WTC11 (cell line): Measurements from ENCODE around the gene RLN2. TPM values are rescaled to one million over a fixed set of nuclear protein-coding genes. Genes with fewer than 3 reads are reported as not detected.
A peak's percentile ranks its signal among the peaks of the same experiment; 100 is the strongest.
"Not testable (repeated sequence)": the region's sequence is repeated elsewhere in the genome, so short reads cannot be mapped to it uniquely, and the experiment has no call there.

Experiments
- ATAC-seq: fragments of 200-7000 bp; cut with Tn5 transposase; 2 replicates; pipeline ENCODE4 v1.10.0; 2021; ENCODE audit warnings: mild to moderate bottlenecking, moderate library complexity
- Bru-seq: library from RNA; stranded (reverse); fragments of 400-500 nt; gene quantifications from one replicate; lab custom pipeline; 2021; lab: Mats Ljungman, UMichigan
- CTCF ChIA-PET: fragments of 300-600 bp; sonication (Branson Sonifier 250); formaldehyde crosslinking; loops from one replicate; lab custom pipeline; 2021; ENCODE audit warnings: antibody characterized with exemption; lab: Charles Lee
- POLR2A ChIA-PET: fragments of 350-600 bp; sonication (Branson Sonifier 250); formaldehyde crosslinking; loops from one replicate; lab custom pipeline; 2021; ENCODE audit warnings: antibody characterized with exemption; lab: Charles Lee
- DNase-seq: peaks from one replicate; pipeline ENCODE4 v3.0.0; 2021; ENCODE audit warnings: low spot score
- H3K27ac Mint-ChIP-seq: 2 replicates; pipeline ENCODE4 v1.8.0; 2021; ENCODE audit warnings: mixed read lengths
- H3K27me3 Mint-ChIP-seq: 2 replicates; pipeline ENCODE4 v1.8.0; 2021; ENCODE audit warnings: low read depth, mild to moderate bottlenecking, moderate library complexity, mixed read lengths
- H3K36me3 Mint-ChIP-seq: 2 replicates; pipeline ENCODE4 v1.8.0; 2021; ENCODE audit warnings: mixed read lengths
- H3K4me1 Mint-ChIP-seq: 2 replicates; pipeline ENCODE4 v1.8.0; 2022; ENCODE audit warnings: mixed read lengths
- H3K4me3 Mint-ChIP-seq: 2 replicates; pipeline ENCODE4 v1.8.0; 2021; ENCODE audit warnings: mild to moderate bottlenecking, moderate library complexity, mixed read lengths
- H3K9me3 Mint-ChIP-seq: 2 replicates; pipeline ENCODE4 v1.8.0; 2021; ENCODE audit warnings: mixed read lengths
- ZNF219 ChIP-seq: sonication (generic); formaldehyde crosslinking; IDR thresholded peaks from 2 replicates; pipeline ENCODE4 v1.8.0; 2023; ENCODE audit warnings: missing genetic modification reagents, mild to moderate bottlenecking, borderline replicate concordance
- ZNF416 ChIP-seq: fragments of 250-450 bp; sonication (Bioruptor Pico); IDR thresholded peaks from 2 replicates; pipeline ENCODE4 v1.9.0; 2021; ENCODE audit warnings: mild to moderate bottlenecking, inconsistent platforms
- long read RNA-seq, 3 experiments: library from RNA in 1 of 3; library from capped mRNA in 1 of 3; library from polyadenylated mRNA in 1 of 3; unstranded in 2 of 3; stranded (forward) in 1 of 3; transcript quantifications; one replicate each; pipeline ENCODE4 v2.0.0, GENCODE V29; 2021
- total RNA-seq: library from RNA; stranded (reverse); gene quantifications from 3 replicates; pipeline ENCODE4 v1.2.3, GENCODE V29; 2021
- TF ChIP-seq, protein P1 (sequence below): sonication (generic); formaldehyde crosslinking; IDR thresholded peaks from 2 replicates; pipeline ENCODE4 v1.8.0; 2022; ENCODE audit warnings: mild to moderate bottlenecking, missing genetic modification reagents
- TF ChIP-seq, protein P2 (sequence below): fragments of 250-450 bp; sonication (Bioruptor Pico); IDR thresholded peaks from 2 replicates; pipeline ENCODE4 v1.9.0; 2021; ENCODE audit warnings: mild to moderate bottlenecking, borderline replicate concordance
- TF ChIP-seq, protein P3 (sequence below): sonication (generic); formaldehyde crosslinking; IDR thresholded peaks from 2 replicates; pipeline ENCODE4 v1.8.0; 2023; ENCODE audit warnings: mild to moderate bottlenecking, missing genetic modification reagents

Gene RLN2, protein sequence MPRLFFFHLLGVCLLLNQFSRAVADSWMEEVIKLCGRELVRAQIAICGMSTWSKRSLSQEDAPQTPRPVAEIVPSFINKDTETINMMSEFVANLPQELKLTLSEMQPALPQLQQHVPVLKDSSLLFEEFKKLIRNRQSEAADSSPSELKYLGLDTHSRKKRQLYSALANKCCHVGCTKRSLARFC
- total RNA-seq (4.0 to 4.7 TPM (median 4.3 TPM) in 3 replicates), Bru-seq, nascent RNA (percentile 63 among the genes with signal in this experiment)
- long read RNA-seq, experiment 1, partial matches to known transcripts, result 10 of 13 reads
- long read RNA-seq, experiment 1, other reads (novel, unspliced or antisense), result 3 of 13 reads
- long read RNA-seq, experiment 2, partial matches to known transcripts, result 3 of 4 reads
- long read RNA-seq, experiment 2, other reads (novel, unspliced or antisense), result 0 of 4 reads
- long read RNA-seq, experiment 3, partial matches to known transcripts, result 1 of 1 reads
- long read RNA-seq, experiment 3, other reads (novel, unspliced or antisense), result 0 of 1 reads

DNA sequence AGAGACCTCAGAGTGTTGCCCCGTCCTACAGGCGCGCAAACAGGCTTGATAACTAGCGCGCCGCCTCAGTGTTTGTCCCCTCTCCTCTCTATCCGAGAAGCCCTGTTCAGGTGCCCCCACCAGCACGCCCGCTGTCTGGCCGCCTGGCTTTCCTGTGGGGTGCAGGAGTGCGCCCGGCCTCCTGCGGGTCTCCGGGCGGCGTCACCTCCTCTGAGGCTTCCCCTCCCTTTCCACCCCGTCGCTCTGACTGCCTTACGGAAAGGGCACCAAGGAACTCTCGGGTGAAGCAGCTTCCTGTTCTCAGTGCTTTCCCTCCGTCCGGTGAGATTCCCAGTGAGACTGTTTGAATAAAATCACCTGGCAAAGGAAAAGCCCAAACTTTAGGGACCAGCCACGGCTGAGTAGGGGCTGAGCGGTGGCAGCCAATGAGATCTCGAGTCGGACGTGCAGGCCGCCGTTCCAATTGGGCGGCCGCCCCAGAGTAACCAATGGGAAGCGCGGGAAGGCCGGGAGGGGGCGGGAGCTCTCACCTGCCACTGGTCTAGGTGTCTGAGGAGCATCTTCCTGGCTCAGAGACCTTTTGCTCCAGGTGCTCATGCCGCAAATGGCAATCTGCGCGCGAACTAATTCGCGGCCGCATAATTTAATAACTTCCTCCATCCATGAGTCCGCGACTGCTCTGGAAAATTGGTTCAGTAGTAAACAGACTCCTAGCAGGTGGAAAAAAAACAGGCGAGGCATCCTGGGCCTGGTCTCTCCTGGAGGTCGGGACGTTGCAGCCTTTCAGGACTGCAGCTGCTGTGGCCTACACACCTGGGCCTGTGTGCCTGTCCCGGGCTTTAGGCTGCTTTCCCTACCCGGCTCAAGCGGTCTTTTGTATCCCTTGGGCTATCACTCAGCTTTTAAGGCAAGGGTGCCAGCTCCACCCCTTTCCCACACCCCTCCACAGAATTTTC is at the start of gene RLN2:
Gene RLN2 (minus strand): TSS at position 877 of the 956 bp plus-strand sequence. CDS start 136 bp downstream, at position 741.
- H3K4me1 Mint-ChIP-seq, H3K36me3 Mint-ChIP-seq, POLR2A ChIA-PET, H3K27me3 Mint-ChIP-seq, H3K27ac Mint-ChIP-seq, H3K9me3 Mint-ChIP-seq, DNase-seq: not testable (repeated sequence)
- H3K4me3 Mint-ChIP-seq, result peak within 1 kb of the TSS; percentile 57
- CTCF ChIA-PET, result interaction anchor here (1.0 to 1.1 kb wide), 2 partner anchors 17 to 38 kb away, joined by 3 to 4 read pairs; no protein-coding TSS in a partner anchor
- peak; percentile 98 for ATAC-seq

DNA sequence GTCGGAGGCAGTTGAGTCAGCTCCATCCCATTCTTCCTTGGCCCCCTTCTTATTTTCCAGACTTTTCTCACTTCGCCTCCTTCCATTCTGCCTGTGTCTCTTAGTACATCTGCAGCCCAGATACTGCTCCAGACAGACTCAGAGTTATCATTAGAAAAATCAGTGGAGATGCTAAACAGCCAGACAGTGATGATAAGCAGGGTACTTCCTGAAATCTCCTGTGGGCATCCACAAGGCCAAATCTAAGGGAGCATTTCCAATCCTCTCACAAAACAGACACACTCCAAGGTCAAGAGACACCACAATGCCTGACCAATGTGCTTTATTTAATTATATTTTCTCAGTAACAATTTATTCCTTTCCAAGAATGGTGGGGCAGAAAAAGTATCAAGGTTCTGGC is 49.7 kb upstream of the RLN2 start:
- no peak for TF ChIP-seq ZNF219 (CRISPR knock-in tag)
- TF ChIP-seq, protein P1, sequence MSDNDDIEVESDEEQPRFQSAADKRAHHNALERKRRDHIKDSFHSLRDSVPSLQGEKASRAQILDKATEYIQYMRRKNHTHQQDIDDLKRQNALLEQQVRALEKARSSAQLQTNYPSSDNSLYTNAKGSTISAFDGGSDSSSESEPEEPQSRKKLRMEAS, result no peak
- no peak for TF ChIP-seq ZNF416 (CRISPR knock-in tag)
- TF ChIP-seq, protein P2, sequence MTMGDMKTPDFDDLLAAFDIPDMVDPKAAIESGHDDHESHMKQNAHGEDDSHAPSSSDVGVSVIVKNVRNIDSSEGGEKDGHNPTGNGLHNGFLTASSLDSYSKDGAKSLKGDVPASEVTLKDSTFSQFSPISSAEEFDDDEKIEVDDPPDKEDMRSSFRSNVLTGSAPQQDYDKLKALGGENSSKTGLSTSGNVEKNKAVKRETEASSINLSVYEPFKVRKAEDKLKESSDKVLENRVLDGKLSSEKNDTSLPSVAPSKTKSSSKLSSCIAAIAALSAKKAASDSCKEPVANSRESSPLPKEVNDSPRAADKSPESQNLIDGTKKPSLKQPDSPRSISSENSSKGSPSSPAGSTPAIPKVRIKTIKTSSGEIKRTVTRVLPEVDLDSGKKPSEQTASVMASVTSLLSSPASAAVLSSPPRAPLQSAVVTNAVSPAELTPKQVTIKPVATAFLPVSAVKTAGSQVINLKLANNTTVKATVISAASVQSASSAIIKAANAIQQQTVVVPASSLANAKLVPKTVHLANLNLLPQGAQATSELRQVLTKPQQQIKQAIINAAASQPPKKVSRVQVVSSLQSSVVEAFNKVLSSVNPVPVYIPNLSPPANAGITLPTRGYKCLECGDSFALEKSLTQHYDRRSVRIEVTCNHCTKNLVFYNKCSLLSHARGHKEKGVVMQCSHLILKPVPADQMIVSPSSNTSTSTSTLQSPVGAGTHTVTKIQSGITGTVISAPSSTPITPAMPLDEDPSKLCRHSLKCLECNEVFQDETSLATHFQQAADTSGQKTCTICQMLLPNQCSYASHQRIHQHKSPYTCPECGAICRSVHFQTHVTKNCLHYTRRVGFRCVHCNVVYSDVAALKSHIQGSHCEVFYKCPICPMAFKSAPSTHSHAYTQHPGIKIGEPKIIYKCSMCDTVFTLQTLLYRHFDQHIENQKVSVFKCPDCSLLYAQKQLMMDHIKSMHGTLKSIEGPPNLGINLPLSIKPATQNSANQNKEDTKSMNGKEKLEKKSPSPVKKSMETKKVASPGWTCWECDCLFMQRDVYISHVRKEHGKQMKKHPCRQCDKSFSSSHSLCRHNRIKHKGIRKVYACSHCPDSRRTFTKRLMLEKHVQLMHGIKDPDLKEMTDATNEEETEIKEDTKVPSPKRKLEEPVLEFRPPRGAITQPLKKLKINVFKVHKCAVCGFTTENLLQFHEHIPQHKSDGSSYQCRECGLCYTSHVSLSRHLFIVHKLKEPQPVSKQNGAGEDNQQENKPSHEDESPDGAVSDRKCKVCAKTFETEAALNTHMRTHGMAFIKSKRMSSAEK (CRISPR knock-in tag), result no peak
- POLR2A ChIA-PET, result no interaction called here
- Mint-ChIP-seq H3K27me3 (no peaks in the 10 kb centered on the region), H3K27ac (no peak overlapping the region), H3K4me1 (no peaks in the 10 kb centered on the region), H3K9me3 (no peaks in the 10 kb centered on the region; the same call in 1 of the 2 replicates), H3K36me3 (no peaks in the 10 kb centered on the region), H3K4me3 (no peak overlapping the region)
- CTCF ChIA-PET, result no interaction called here
- DNase-seq (no peak), ATAC-seq (no peak)

DNA sequence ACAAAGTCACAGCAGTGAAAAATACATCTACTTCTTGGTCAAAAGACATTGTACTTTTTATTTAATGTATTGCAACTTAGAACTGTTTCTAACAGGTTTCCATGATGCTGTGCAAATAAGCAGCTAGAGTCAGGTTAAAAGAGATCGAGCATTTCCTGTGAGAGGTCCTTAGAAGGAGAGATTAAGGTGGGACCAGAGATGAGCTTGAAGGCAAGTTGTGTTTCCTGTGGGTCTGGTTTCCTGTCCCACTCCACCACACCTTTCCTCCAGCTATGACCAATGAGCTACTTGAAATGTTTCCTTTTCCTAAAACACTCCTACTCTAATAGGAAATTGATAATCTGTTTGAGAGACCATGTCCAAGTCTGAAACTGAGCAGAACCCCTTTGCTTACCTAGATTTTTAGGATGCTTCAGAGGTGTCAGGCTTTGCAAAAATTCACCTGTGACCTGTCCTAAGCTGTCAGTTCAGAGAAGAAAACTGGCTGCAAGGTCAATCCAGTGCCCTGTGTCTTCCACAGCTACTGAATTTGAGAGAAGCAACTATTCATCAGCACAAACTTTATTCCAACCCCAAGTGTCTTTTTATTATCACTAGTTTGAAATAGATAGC is 48.2 kb upstream of the RLN2 start:
- H3K27ac Mint-ChIP-seq, result no peak overlapping the region
- H3K9me3 Mint-ChIP-seq, result peaks cover 1% of the 10 kb centered on the region
- TF ChIP-seq, protein P3, sequence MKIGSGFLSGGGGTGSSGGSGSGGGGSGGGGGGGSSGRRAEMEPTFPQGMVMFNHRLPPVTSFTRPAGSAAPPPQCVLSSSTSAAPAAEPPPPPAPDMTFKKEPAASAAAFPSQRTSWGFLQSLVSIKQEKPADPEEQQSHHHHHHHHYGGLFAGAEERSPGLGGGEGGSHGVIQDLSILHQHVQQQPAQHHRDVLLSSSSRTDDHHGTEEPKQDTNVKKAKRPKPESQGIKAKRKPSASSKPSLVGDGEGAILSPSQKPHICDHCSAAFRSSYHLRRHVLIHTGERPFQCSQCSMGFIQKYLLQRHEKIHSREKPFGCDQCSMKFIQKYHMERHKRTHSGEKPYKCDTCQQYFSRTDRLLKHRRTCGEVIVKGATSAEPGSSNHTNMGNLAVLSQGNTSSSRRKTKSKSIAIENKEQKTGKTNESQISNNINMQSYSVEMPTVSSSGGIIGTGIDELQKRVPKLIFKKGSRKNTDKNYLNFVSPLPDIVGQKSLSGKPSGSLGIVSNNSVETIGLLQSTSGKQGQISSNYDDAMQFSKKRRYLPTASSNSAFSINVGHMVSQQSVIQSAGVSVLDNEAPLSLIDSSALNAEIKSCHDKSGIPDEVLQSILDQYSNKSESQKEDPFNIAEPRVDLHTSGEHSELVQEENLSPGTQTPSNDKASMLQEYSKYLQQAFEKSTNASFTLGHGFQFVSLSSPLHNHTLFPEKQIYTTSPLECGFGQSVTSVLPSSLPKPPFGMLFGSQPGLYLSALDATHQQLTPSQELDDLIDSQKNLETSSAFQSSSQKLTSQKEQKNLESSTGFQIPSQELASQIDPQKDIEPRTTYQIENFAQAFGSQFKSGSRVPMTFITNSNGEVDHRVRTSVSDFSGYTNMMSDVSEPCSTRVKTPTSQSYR (CRISPR knock-in tag), result no peak
- no peaks in the 10 kb centered on the region for H3K36me3 Mint-ChIP-seq
- no peaks in the 10 kb centered on the region for H3K27me3 Mint-ChIP-seq
- CTCF ChIA-PET, result no interaction called here
- H3K4me1 Mint-ChIP-seq, result no peaks in the 10 kb centered on the region
- no peak overlapping the region for H3K4me3 Mint-ChIP-seq
- ATAC-seq, result no peak
- POLR2A ChIA-PET, result no interaction called here
- DNase-seq, result no peak

DNA sequence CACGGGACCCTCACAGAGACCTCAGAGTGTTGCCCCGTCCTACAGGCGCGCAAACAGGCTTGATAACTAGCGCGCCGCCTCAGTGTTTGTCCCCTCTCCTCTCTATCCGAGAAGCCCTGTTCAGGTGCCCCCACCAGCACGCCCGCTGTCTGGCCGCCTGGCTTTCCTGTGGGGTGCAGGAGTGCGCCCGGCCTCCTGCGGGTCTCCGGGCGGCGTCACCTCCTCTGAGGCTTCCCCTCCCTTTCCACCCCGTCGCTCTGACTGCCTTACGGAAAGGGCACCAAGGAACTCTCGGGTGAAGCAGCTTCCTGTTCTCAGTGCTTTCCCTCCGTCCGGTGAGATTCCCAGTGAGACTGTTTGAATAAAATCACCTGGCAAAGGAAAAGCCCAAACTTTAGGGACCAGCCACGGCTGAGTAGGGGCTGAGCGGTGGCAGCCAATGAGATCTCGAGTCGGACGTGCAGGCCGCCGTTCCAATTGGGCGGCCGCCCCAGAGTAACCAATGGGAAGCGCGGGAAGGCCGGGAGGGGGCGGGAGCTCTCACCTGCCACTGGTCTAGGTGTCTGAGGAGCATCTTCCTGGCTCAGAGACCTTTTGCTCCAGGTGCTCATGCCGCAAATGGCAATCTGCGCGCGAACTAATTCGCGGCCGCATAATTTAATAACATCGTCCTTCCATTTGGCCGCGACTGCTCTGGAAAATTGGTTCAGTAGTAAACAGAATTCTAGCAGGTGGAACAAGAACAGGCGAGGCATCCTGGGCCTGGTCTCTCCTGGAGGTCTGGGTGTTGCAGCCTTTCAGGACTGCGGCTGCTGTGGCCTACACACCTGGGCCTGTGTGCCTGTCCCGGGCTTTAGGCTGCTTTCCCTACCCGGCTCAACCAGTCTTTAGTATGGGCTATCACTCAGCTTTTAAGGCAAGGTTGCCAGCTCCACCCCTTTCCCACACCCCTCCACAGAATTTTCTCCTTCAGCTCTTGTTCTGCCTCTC is 34.8 kb upstream of the RLN2 start, which contains the start of gene RLN1:
Gene RLN1 (minus strand): TSS at position 885 of the 990 bp plus-strand sequence. CDS start 130 bp downstream, at position 755.
- not testable (repeated sequence) for H3K36me3 Mint-ChIP-seq, H3K9me3 Mint-ChIP-seq, H3K4me1 Mint-ChIP-seq, H3K27me3 Mint-ChIP-seq
- Mint-ChIP-seq H3K27ac (peak within 1 kb of the TSS; percentile 93), H3K4me3 (peak within 1 kb of the TSS; percentile 67)
- POLR2A ChIA-PET, result interaction anchor here (0.6 to 1.0 kb wide), 3 partner anchors 12 to 98 kb away, joined by 3 read pairs; partner anchors contain the start of gene PLGRKT
- CTCF ChIA-PET, result interaction anchor here (0.6 to 0.9 kb wide), 2 partner anchors 74 to 261 kb away, joined by 3 read pairs; no protein-coding TSS in a partner anchor
- ATAC-seq, result peak; percentile 99
- peak; percentile 44 for DNase-seq
